ENCODE results near the gene LMOD2.

LMOD2 gene

GRCh38 chr7:123711832-123712293 is 56.2 kb downstream of the LMOD2 start:
- no peak overlapping the region for H3K4me3 ChIP-seq (ENCODE audit: low read length)
- H3K4me2 ChIP-seq (ENCODE audit: low read length), result no peak overlapping the region
- H3K4me1 ChIP-seq (ENCODE audit: control insufficient read depth, low read length), result no peaks in the 10 kb centered on the region
- H4K20me1 ChIP-seq (ENCODE audit: control insufficient read depth, insufficient read depth, low read depth, low read length), result 0 out of 2 replicates have a peak, but pooled peaks cover 4% of the 10 kb centered on the region
- no peaks in the 10 kb centered on the region for H3K9me3 ChIP-seq (ENCODE audit: control insufficient read depth, insufficient read depth, low read length)
- H3K27me3 ChIP-seq (ENCODE audit: control insufficient read depth, low read length), result no peaks in the 10 kb centered on the region
- H3K27ac ChIP-seq (ENCODE audit: low read depth, low read length), result no peak overlapping the region
- TF ChIP-seq EZH2phosphoT487 (IDR thresholded peaks at IDR 0.05; ENCODE audit: borderline replicate concordance, low read length) (no peak), CTCF (IDR thresholded peaks at IDR 0.05; ENCODE audit: low read depth, low read length, poor library complexity, severe bottlenecking) (no peak)
- peaks cover 25% of the 10 kb centered on the region for H3K36me3 ChIP-seq (ENCODE audit: control insufficient read depth, low read length)
- no peaks in the 10 kb centered on the region for H3K9me2 ChIP-seq (replicated peaks; ENCODE audit: control insufficient read depth, low read length)
- H3F3A ChIP-seq (ENCODE audit: control insufficient read depth, insufficient read depth), result no peaks in the 10 kb centered on the region
- peaks cover 39% of the 10 kb centered on the region for H3K79me2 ChIP-seq (ENCODE audit: control insufficient read depth, low read length)

GRCh38 chr7:123712619-123713018 is 57.0 kb downstream of the LMOD2 start:
- H3K9me2 ChIP-seq (replicated peaks; ENCODE audit: control insufficient read depth, low read length), result no peaks in the 10 kb centered on the region
- H4K20me1 ChIP-seq (ENCODE audit: control insufficient read depth, insufficient read depth, low read depth, low read length), result 0 out of 2 replicates have a peak, but pooled peaks cover 4% of the 10 kb centered on the region
- H3K79me2 ChIP-seq (ENCODE audit: control insufficient read depth, low read length), result peaks cover 46% of the 10 kb centered on the region
- no peaks in the 10 kb centered on the region for H3F3A ChIP-seq (ENCODE audit: control insufficient read depth, insufficient read depth)
- TF ChIP-seq EZH2phosphoT487 (IDR thresholded peaks at IDR 0.05; ENCODE audit: borderline replicate concordance, low read length), result no peak
- TF ChIP-seq CTCF (IDR thresholded peaks at IDR 0.05; ENCODE audit: low read depth, low read length, poor library complexity, severe bottlenecking), result no peak
- H3K4me1 ChIP-seq (ENCODE audit: control insufficient read depth, low read length), result no peaks in the 10 kb centered on the region
- H3K4me2 ChIP-seq (ENCODE audit: low read length), result no peak overlapping the region
- H3K9me3 ChIP-seq (ENCODE audit: control insufficient read depth, insufficient read depth, low read length), result no peaks in the 10 kb centered on the region
- no peak overlapping the region for H3K4me3 ChIP-seq (ENCODE audit: low read length)
- H3K27me3 ChIP-seq (ENCODE audit: control insufficient read depth, low read length), result no peaks in the 10 kb centered on the region
- no peak overlapping the region for H3K27ac ChIP-seq (ENCODE audit: low read depth, low read length)
- peaks cover 18% of the 10 kb centered on the region for H3K36me3 ChIP-seq (ENCODE audit: control insufficient read depth, low read length)

Data from DOHH2 (cell line).